Activated CD4-positive, CD25-positive, alpha-beta regulatory T cell treated with anti-CD3 and anti-CD28 coated beads, Interleukin-2, amount 50 U/mL, for 72 hours (primary cell): ENCODE data around the gene TPPP2.

Source experiments
- DNase-seq: peaks from one replicate; pipeline ENCODE4 v3.0.0; 2021

TPPP2 gene

GRCh38 chr14:21081521-21082142, 51.6 kb downstream of the TPPP2 start:
- no peak for DNase-seq
